Hepatocyte (in vitro differentiated cells): ENCODE results near the gene SLCO2B1. TPM values are rescaled to one million over a fixed set of nuclear protein-coding genes. Genes with fewer than 3 reads are reported as not detected.
A peak's percentile ranks its signal among the peaks of the same experiment; 100 is the strongest.

Experiments used
- DNase-seq: peaks from one replicate; pipeline ENCODE4 v3.0.0-alpha.2; 2016; ENCODE audit warnings: low spot score
- H2AFZ ChIP-seq: fragments of 200-600 bp; sonication (generic); 2 replicates; pipeline ENCODE4 v1.6.0; 2016; ENCODE audit warnings: antibody characterized with exemption, mild to moderate bottlenecking
- H3K27ac ChIP-seq: fragments of 200-600 bp; sonication (generic); 2 replicates; pipeline ENCODE4 v1.5.1; 2016; ENCODE audit warnings: mild to moderate bottlenecking
- H3K27me3 ChIP-seq: fragments of 200-600 bp; sonication (generic); 2 replicates; pipeline ENCODE4 v1.6.1; 2016
- H3K36me3 ChIP-seq: fragments of 200-600 bp; sonication (generic); replicated peaks from 2 replicates; pipeline ENCODE4 v1.5.1; 2016; ENCODE audit warnings: low read depth; ENCODE audit not compliant: insufficient read depth
- H3K4me1 ChIP-seq: fragments of 200-600 bp; sonication (generic); 2 replicates; pipeline ENCODE4 v1.5.1; 2016; ENCODE audit warnings: mild to moderate bottlenecking, moderate library complexity; ENCODE audit not compliant: insufficient read depth
- H3K4me2 ChIP-seq: fragments of 200-600 bp; sonication (generic); 2 replicates; pipeline ENCODE4 v1.6.0; 2016
- H3K4me3 ChIP-seq: fragments of 200-600 bp; sonication (generic); 2 replicates; pipeline ENCODE4 v1.5.1; 2016; ENCODE audit warnings: mild to moderate bottlenecking
- H3K79me2 ChIP-seq: fragments of 200-600 bp; sonication (generic); 2 replicates; pipeline ENCODE4 v1.6.0; 2017; ENCODE audit warnings: mild to moderate bottlenecking
- H3K9me2 ChIP-seq: fragments of 200-600 bp; sonication (generic); replicated peaks from 2 replicates; pipeline ENCODE4 v1.6.0; 2017; ENCODE audit warnings: mild to moderate bottlenecking; ENCODE audit not compliant: insufficient read depth
- H3K9me3 ChIP-seq: fragments of 200-600 bp; sonication (generic); 2 replicates; pipeline ENCODE4 v1.5.1; 2016; ENCODE audit warnings: low read depth, mild to moderate bottlenecking
- H4K20me1 ChIP-seq: fragments of 200-600 bp; sonication (generic); 2 replicates; pipeline ENCODE4 v1.6.0; 2016; ENCODE audit warnings: mild to moderate bottlenecking; ENCODE audit not compliant: insufficient read depth, poor library complexity, severe bottlenecking
- EZH2 ChIP-seq: fragments of 200-600 bp; sonication (generic); IDR thresholded peaks from 2 replicates; pipeline ENCODE4 v1.6.1; 2016; ENCODE audit warnings: antibody characterized with exemption, mild to moderate bottlenecking, borderline replicate concordance
- EZH2phosphoT487 ChIP-seq: fragments of 200-600 bp; sonication (generic); IDR thresholded peaks from one replicate; pipeline ENCODE4 v1.6.1; 2018; ENCODE audit warnings: antibody characterized with exemption, mild to moderate bottlenecking, low read depth, moderate library complexity; ENCODE audit not compliant: unreplicated experiment, severe bottlenecking
- WGBS: methylation state at CpG from one replicate; pipeline ENCODE4 v1.1.6; 2016; ENCODE audit warnings: low lambda C conversion rate; ENCODE audit errors: missing lambda C conversion rate; 5-methylcytosine and 5-hydroxymethylcytosine counted together
- polyA plus RNA-seq: library from polyadenylated mRNA; unstranded; fragments of >200 nt; fragmentation: Nextera tagmentation; extraction: Ambion mirVana; gene quantifications from 2 replicates; pipeline ENCODE4 v1.2.1, GENCODE V29; 2016
- total RNA-seq: library from RNA; depleted of rRNA; stranded (reverse); fragments of >200 nt; gene quantifications from 2 replicates; pipeline ENCODE4 v1.2.3, GENCODE V29; 2014
- TF ChIP-seq, protein P1 (sequence below): fragments of 200-600 bp; sonication (generic); IDR thresholded peaks from 2 replicates; pipeline ENCODE4 v1.5.1; 2016; ENCODE audit warnings: antibody characterized with exemption, mild to moderate bottlenecking; ENCODE audit not compliant: poor library complexity

SLCO2B1 gene
- total and polyA plus RNA-seq, 2 experiments from 2014 or later, result 51.6 to 79.2 TPM

DNA sequence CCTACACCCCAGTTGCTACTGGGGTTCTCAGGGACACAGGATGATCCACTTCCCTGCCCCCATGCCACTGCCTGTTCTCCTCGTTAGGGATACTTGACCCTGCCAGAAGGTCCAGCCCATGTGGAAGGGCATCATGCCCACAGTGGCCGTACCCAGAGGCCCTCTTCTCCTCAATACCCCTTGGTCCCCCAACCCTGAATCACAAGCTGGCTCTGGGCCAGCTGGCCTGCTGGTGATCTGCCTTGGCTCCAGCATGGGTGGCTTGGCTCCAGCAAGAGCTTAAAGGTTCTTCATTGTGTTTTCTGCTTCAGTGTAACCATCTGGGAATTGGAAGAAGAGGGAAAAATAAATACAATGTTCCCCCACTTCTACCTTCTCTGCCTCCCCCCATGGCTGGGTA, 78.6 kb downstream of the SLCO2B1 start:
- DNase-seq, result no peak
- WGBS, result 79% methylated on average over 2 of the region's 2 CpGs
- no peaks in the 10 kb centered on the region for H3K27me3 ChIP-seq
- H4K20me1 ChIP-seq, result no peaks in the 10 kb centered on the region
- H3K79me2 ChIP-seq, result no peaks in the 10 kb centered on the region
- no peak for TF ChIP-seq EZH2phosphoT487
- TF ChIP-seq, protein P1, sequence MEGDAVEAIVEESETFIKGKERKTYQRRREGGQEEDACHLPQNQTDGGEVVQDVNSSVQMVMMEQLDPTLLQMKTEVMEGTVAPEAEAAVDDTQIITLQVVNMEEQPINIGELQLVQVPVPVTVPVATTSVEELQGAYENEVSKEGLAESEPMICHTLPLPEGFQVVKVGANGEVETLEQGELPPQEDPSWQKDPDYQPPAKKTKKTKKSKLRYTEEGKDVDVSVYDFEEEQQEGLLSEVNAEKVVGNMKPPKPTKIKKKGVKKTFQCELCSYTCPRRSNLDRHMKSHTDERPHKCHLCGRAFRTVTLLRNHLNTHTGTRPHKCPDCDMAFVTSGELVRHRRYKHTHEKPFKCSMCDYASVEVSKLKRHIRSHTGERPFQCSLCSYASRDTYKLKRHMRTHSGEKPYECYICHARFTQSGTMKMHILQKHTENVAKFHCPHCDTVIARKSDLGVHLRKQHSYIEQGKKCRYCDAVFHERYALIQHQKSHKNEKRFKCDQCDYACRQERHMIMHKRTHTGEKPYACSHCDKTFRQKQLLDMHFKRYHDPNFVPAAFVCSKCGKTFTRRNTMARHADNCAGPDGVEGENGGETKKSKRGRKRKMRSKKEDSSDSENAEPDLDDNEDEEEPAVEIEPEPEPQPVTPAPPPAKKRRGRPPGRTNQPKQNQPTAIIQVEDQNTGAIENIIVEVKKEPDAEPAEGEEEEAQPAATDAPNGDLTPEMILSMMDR, result no peak
- no peak for TF ChIP-seq EZH2
- no peaks in the 10 kb centered on the region for H3K9me3 ChIP-seq
- H3K4me2 ChIP-seq, result no peak overlapping the region
- no peak overlapping the region for H2AFZ ChIP-seq
- H3K36me3 ChIP-seq, result no peaks in the 10 kb centered on the region
- no peaks in the 10 kb centered on the region for H3K9me2 ChIP-seq
- no peak overlapping the region for H3K27ac ChIP-seq
- H3K4me3 ChIP-seq, result no peak overlapping the region
- H3K4me1 ChIP-seq, result no peaks in the 10 kb centered on the region

DNA sequence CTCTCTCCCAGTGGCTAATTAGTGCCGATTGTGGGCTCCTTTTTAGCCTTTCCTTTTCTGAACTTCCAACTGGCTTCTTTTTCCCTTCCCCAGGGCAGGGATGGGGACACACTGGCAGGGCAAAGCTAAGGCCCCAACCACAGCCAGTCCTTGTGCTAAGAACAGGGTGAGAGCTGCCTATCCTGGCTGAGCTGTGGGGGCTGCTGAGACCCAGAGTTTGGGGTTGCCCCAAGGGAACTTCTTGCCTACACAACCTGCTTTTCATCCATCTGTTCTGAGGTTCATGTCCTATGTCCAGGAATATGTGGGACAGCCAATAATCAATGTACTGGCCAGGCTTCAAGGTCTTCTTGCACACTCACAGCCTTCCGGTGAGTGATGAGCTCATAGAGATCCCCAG, 79.7 kb downstream of the SLCO2B1 start:
- Histone ChIP-seq H3K27ac (no peak overlapping the region), H4K20me1 (no peaks in the 10 kb centered on the region), H3K27me3 (no peaks in the 10 kb centered on the region), H3K9me2 (no peaks in the 10 kb centered on the region), H3K36me3 (no peaks in the 10 kb centered on the region), H3K4me3 (no peak overlapping the region), H3K9me3 (no peaks in the 10 kb centered on the region), H3K4me1 (no peaks in the 10 kb centered on the region), H3K79me2 (no peaks in the 10 kb centered on the region), H2AFZ (no peak overlapping the region), H3K4me2 (no peak overlapping the region)
- TF ChIP-seq EZH2 (no peak), EZH2phosphoT487 (no peak)
- TF ChIP-seq, protein P1, result no peak
- 77% methylated on average over 2 of the region's 2 CpGs for WGBS
- DNase-seq, result no peak

DNA sequence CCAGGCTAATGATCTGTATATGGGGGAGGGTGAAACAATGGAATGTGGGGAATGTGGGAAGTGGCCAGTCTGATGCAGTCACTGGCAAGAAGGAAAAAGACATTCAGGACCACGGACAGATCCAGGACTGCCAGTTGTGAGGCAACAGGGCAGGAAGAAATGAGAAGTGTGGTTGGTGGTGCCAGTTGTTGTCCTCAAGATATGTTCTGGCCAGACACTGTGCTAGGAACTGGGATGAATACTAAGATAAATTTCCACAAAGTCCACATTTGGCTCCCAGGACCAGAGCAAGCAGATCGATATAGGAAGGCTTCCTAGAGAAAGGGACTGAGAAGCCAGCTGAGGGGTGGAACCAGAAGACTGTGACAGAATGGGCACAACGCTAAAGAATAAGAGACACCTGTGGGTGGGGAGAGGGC, 82.9 kb downstream of the SLCO2B1 start:
- no peak overlapping the region for H2AFZ ChIP-seq
- no peaks in the 10 kb centered on the region for H3K4me1 ChIP-seq
- H3K4me3 ChIP-seq, result no peak overlapping the region
- H3K27me3 ChIP-seq, result peaks cover 14% of the 10 kb centered on the region
- peak; percentile 81 for DNase-seq
- 58% methylated on average over 3 of the region's 3 CpGs for WGBS
- no peak overlapping the region for H3K4me2 ChIP-seq
- no peaks in the 10 kb centered on the region for H3K9me2 ChIP-seq
- no peaks in the 10 kb centered on the region for H4K20me1 ChIP-seq
- H3K36me3 ChIP-seq, result no peaks in the 10 kb centered on the region
- no peaks in the 10 kb centered on the region for H3K9me3 ChIP-seq
- H3K27ac ChIP-seq, result no peak overlapping the region
- H3K79me2 ChIP-seq, result no peaks in the 10 kb centered on the region
- TF ChIP-seq, protein P1, result no peak
- TF ChIP-seq EZH2phosphoT487 (no peak), EZH2 (no peak)

DNA sequence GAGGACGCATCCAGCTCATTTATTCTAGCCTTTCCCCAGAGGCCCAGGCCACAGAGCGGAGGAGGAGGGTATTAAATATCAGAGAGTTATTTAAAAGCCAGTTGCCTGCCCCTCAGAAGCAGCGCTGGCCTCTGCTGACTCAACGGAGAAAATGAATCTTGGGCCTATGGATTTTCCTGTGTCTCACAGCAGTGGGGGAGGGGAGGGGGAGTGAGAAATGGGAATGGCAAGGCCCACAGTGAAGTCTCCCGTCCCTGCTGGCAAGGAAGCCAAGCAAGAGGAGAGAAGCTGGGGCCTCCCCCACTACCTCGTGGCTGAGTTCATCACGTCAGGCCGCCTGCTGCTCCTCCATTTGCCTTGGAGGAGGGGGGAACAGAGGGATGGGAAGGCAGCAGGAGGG, 85.2 kb downstream of the SLCO2B1 start:
- Histone ChIP-seq H3K4me3 (no peak overlapping the region), H3K4me2 (no peak overlapping the region), H3K36me3 (no peaks in the 10 kb centered on the region), H3K9me3 (no peaks in the 10 kb centered on the region), H4K20me1 (no peaks in the 10 kb centered on the region), H3K79me2 (no peaks in the 10 kb centered on the region), H2AFZ (no peak overlapping the region), H3K27me3 (peaks cover 37% of the 10 kb centered on the region), H3K9me2 (no peaks in the 10 kb centered on the region), H3K4me1 (peaks cover 5% of the 10 kb centered on the region), H3K27ac (no peak overlapping the region)
- TF ChIP-seq EZH2 (no peak), EZH2phosphoT487 (no peak)
- TF ChIP-seq, protein P1, result no peak
- WGBS, result 46% methylated on average over 8 of the region's 8 CpGs
- no peak for DNase-seq
